ENCODE results near the gene SETD1A. TPM values are rescaled to one million over a fixed set of nuclear protein-coding genes. Genes with fewer than 3 reads are reported as not detected.

The SETD1A gene
- total RNA-seq, 1 experiment from 2014 or later, result 28.8 TPM

DNA sequence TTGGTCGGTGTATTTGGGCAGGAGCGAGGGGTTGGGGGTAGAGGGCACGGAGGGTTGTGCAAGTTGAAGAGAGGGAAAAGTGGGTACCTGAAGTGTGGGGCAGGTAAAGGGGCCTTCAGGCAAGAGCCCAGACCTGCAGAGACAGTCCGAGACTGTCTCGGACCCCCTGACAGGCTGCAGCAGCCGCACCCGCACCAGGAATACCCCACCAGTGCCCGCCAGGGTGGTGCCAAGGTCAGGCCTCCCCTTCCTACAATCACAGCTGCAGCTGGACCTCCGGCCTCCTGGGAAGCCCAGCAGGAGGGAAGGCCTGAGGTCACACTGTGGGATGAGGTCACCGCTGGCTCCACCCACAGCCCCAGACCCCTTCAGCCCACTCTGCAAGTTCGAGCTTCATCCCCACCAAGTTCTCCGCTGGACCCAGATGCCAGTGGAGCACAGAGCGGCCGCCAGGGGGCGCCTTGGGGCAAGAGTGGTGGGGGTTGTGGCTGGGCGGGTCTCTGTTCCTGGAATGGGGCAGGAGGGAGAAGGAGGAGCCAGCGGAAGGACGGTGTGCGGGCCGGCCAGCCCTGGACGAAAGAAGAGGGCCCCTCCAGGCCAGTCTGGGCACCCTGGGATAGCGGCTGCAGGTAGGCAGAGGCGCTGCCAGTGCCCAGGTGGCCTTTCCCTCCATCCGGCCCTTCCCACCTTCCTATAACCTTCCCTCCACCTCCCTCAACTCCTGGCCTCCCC, 27.3 kb downstream of the SETD1A start, which contains the start of gene HSD3B7:
HSD3B7 (plus strand) TSS at position 539 of the 732 bp plus-strand sequence. CDS start 452 bp downstream, outside the sequence.
- H3K36me3 Mint-ChIP-seq (ENCODE audit: insufficient read depth, unreplicated experiment), result peaks cover 57% of the 10 kb centered on the region
- intact Hi-C loops (cut with micrococcal nuclease; ENCODE audit: unreplicated experiment), result loop anchor here (1.0 to 10.0 kb wide), 9 partner anchors 47 to 884 kb away; partner anchors contain the start of genes STX4, VKORC1, ZNF646 and ZNF668
- no peaks in the 10 kb centered on the region for H3K27me3 Mint-ChIP-seq (ENCODE audit: unreplicated experiment)
- peak within 1 kb of the TSS; percentile 71 for H3K27ac Mint-ChIP-seq (ENCODE audit: unreplicated experiment)
- TF ChIP-seq, protein P1, sequence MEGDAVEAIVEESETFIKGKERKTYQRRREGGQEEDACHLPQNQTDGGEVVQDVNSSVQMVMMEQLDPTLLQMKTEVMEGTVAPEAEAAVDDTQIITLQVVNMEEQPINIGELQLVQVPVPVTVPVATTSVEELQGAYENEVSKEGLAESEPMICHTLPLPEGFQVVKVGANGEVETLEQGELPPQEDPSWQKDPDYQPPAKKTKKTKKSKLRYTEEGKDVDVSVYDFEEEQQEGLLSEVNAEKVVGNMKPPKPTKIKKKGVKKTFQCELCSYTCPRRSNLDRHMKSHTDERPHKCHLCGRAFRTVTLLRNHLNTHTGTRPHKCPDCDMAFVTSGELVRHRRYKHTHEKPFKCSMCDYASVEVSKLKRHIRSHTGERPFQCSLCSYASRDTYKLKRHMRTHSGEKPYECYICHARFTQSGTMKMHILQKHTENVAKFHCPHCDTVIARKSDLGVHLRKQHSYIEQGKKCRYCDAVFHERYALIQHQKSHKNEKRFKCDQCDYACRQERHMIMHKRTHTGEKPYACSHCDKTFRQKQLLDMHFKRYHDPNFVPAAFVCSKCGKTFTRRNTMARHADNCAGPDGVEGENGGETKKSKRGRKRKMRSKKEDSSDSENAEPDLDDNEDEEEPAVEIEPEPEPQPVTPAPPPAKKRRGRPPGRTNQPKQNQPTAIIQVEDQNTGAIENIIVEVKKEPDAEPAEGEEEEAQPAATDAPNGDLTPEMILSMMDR (IDR thresholded peaks at IDR 0.05; ENCODE audit: unreplicated experiment), result peak; percentile 92
- peak; percentile 97 for DNase-seq
- BruUV-seq (replicated peaks), result no TSS peak
- CTCF ChIA-PET, result interaction anchor here (0.8 to 2.4 kb wide), 28 partner anchors 9 to 884 kb away, joined by 3 to 22 read pairs (median 4); partner anchors contain the start of genes FUS, KAT8, PRSS8 and STX4
- H3K4me3 Mint-ChIP-seq (ENCODE audit: low read depth, unreplicated experiment), result peak within 1 kb of the TSS; percentile 87
- no peaks in the 10 kb centered on the region for H3K9me3 Mint-ChIP-seq (ENCODE audit: low read depth, unreplicated experiment)
- H3K4me1 Mint-ChIP-seq (ENCODE audit: low read depth, unreplicated experiment), result no peaks in the 10 kb centered on the region

DNA sequence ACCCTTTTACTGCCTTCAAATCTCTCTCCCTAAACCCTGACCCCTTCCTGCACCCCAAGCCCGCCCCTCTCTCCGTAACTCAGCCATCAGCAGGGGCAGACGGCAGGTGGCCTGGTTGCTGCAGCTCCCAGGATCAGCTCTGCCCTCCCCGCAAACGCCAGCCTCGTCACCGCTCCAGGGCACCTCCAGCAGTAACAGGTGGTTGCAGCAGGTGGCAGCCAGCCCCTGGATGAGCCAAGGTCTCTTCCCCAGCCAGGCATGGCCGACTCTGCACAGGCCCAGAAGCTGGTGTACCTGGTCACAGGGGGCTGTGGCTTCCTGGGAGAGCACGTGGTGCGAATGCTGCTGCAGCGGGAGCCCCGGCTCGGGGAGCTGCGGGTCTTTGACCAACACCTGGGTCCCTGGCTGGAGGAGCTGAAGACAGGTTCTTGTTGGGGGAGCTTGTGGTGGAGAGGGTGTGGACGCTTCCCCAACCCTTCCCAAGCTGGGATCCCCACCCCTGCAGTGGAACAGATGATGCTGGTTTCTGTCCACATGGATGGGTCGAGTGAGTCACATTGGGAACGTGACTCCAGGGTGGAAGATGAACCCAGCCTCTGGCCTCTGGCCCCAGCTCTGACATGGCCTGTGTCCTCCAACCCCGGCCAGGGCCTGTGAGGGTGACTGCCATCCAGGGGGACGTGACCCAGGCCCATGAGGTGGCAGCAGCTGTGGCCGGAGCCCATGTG, 28.0 kb downstream of the SETD1A start:
- BruUV-seq (replicated peaks), result no TSS peak
- TF ChIP-seq, protein P1 (IDR thresholded peaks at IDR 0.05; ENCODE audit: unreplicated experiment), result no peak
- Mint-ChIP-seq H3K27ac (ENCODE audit: unreplicated experiment) (peak overlapping the region; percentile 71), H3K4me1 (ENCODE audit: low read depth, unreplicated experiment) (no peaks in the 10 kb centered on the region), H3K27me3 (ENCODE audit: unreplicated experiment) (no peaks in the 10 kb centered on the region), H3K36me3 (ENCODE audit: insufficient read depth, unreplicated experiment) (peaks cover 50% of the 10 kb centered on the region), H3K9me3 (ENCODE audit: low read depth, unreplicated experiment) (no peaks in the 10 kb centered on the region), H3K4me3 (ENCODE audit: low read depth, unreplicated experiment) (peak overlapping the region; percentile 87)
- peak; percentile 91 for DNase-seq
- CTCF ChIA-PET, result interaction anchor here (0.6 to 2.4 kb wide), 31 partner anchors 8 to 888 kb away, joined by 3 to 22 read pairs (median 4); partner anchors contain the start of genes FUS, KAT8, PRSS8 and STX4
- intact Hi-C loops (cut with micrococcal nuclease; ENCODE audit: unreplicated experiment), result loop anchor here (1.0 to 10.0 kb wide), 9 partner anchors 47 to 883 kb away; partner anchors contain the start of genes STX4, VKORC1, ZNF646 and ZNF668

- CTCF ChIA-PET, result interaction anchor here (0.6 to 2.4 kb wide), 22 partner anchors 7 to 887 kb away, joined by 3 to 22 read pairs (median 7); partner anchors contain the start of genes FUS, KAT8, STX4 and VKORC1
- intact Hi-C loops (cut with micrococcal nuclease; ENCODE audit: unreplicated experiment), result loop anchor here (5.0 to 10.0 kb wide), 5 partner anchors 46 to 398 kb away; partner anchors contain the start of gene STX4
- DNase-seq, result no peak
- BruUV-seq (replicated peaks), result TSS peak; percentile 20
- Mint-ChIP-seq H3K27ac (ENCODE audit: unreplicated experiment) (no peak overlapping the region), H3K4me1 (ENCODE audit: low read depth, unreplicated experiment) (no peaks in the 10 kb centered on the region), H3K27me3 (ENCODE audit: unreplicated experiment) (no peaks in the 10 kb centered on the region), H3K4me3 (ENCODE audit: low read depth, unreplicated experiment) (no peak overlapping the region), H3K36me3 (ENCODE audit: insufficient read depth, unreplicated experiment) (peaks cover 44% of the 10 kb centered on the region), H3K9me3 (ENCODE audit: low read depth, unreplicated experiment) (no peaks in the 10 kb centered on the region)
- TF ChIP-seq, protein P1 (IDR thresholded peaks at IDR 0.05; ENCODE audit: unreplicated experiment), result no peak
Observed at GRCh38 chr16:30986129-30986991, 28.8 kb downstream of the SETD1A start.

Data from Calu3 (cell line).